ENCODE results near the gene NOC2L.

The NOC2L gene

DNA sequence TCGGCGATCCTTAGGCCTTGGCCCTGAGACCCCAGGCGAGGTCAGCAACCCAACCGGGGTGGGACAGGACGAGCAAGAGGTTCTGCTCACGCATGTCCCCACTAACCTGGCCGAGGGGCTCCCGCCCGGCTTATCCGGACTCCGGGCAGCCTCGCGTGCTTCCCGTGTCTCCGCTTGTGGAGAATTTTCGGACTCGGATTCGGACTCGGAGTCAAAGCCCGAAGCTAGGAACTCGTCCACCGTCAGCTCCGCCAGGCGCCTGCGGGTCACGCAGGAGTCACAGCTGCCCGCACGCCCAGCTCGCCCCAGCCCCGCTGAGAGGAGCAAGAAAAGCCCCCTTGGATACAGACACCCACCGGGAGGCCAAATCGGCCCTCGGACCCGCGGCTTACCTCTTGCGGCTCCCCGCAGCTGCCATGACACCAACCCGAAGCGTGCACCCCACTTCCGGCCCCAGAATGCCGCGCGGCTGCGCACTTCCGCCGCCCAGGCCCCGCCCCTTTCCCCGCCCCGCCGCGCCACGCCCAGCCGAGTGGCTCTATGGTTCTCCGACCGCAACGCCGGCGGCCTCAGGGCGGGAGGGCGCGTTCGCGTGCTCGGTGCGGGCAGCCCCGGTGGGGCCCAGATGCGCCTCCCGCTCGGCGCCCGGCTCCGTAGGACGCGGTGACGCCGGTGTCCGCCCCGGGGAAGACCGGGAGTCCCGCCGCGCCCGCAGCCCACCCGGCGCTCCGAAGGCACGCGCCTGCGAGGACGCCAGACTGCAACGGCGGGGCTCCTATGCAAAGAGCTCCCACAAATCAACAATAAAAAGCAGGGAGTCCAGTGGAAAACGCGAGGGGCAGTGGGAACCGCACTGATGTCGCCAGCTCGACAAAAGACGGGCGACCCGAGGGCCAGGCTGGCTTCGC is at the start of gene NOC2L:
NOC2L (minus strand) TSS at position 434 of the 908 bp plus-strand sequence; CDS start at position 418, 16 bp downstream.
- peak within 1 kb of the TSS; percentile 72 to 82 for H3K9ac ChIP-seq (ENCODE audit: low read length in 2 of 2)
- H3K27ac ChIP-seq (ENCODE audit: low read length) = no peak within 1 kb of the TSS
- peak within 1 kb of the TSS; percentile 77 to 99 for H3K4me3 ChIP-seq (ENCODE audit: low read length in 2 of 2)
- H3K4me1 ChIP-seq (ENCODE audit: control insufficient read depth, insufficient read depth, low read length) = peaks cover 32% of the 10 kb centered on the region
- no peaks in the 10 kb centered on the region for H3K27me3 ChIP-seq (ENCODE audit: control insufficient read depth in 1 of 2, insufficient read depth in 2 of 2, low read length in 2 of 2)
- peaks cover 22 to 23% of the 10 kb centered on the region in 2 donors for H3K36me3 ChIP-seq (ENCODE audit: control insufficient read depth in 2 of 2, insufficient read depth in 2 of 2, low read length in 2 of 2)
- H3K9me3 ChIP-seq (ENCODE audit: control insufficient read depth in 2 of 2, low read length in 2 of 2) = no peaks in the 10 kb centered on the region

DNA sequence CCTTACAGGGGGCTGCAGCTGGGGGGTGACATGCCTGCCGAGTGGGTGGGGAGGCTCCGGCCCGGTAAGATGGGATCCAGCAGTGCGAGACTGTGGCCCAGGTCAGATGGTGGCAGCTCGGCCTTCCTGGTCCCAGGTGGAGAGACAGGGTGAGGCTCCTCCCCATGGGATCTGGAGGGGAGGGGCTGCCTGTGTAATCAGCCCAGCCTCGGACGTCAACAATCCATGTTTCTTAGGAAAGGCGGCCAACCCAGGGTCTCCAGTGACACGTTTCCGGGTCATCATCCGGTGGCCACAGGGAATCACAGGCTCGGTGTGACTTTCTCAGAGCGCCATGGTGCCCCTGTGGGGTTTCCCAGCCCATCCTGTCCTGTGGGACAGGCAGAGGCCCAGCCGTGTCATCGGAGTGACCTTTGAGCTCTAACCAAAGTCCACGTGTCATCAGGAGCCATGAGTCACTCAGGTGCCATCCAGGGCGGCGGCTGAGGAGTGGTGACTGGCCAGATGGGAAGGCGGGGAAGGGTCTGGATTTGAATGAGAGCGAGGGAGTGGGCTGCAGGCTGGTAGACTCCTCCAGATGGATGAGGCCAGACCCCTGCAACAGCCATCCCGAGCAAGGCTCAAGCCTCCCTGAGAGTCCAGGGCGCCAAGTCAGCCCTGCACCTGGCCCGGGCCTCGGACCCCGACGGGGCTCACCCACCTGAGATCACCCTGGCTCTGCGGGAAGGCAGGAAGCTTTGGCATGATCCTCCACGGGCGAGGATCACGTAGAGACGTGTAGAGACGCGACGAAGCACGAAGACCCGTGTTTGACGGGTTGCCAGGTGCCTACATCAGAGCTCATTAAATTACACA is 47.5 kb upstream of the NOC2L start:
- H3K9ac ChIP-seq (ENCODE audit: low read length in 2 of 2) = no peak overlapping the region
- no peaks in the 10 kb centered on the region for H3K36me3 ChIP-seq (ENCODE audit: control insufficient read depth in 2 of 2, insufficient read depth in 2 of 2, low read length in 2 of 2)
- H3K4me3 ChIP-seq (ENCODE audit: low read length in 2 of 2) = no peak overlapping the region
- H3K27me3 ChIP-seq (ENCODE audit: control insufficient read depth in 1 of 2, insufficient read depth in 2 of 2, low read length in 2 of 2) = peaks cover 4 to 13% of the 10 kb centered on the region in 2 donors
- peaks cover 15% of the 10 kb centered on the region for H3K4me1 ChIP-seq (ENCODE audit: control insufficient read depth, insufficient read depth, low read length)
- H3K27ac ChIP-seq (ENCODE audit: low read length) = no peak overlapping the region
- no peaks in the 10 kb centered on the region for H3K9me3 ChIP-seq (ENCODE audit: control insufficient read depth in 2 of 2, low read length in 2 of 2)

DNA sequence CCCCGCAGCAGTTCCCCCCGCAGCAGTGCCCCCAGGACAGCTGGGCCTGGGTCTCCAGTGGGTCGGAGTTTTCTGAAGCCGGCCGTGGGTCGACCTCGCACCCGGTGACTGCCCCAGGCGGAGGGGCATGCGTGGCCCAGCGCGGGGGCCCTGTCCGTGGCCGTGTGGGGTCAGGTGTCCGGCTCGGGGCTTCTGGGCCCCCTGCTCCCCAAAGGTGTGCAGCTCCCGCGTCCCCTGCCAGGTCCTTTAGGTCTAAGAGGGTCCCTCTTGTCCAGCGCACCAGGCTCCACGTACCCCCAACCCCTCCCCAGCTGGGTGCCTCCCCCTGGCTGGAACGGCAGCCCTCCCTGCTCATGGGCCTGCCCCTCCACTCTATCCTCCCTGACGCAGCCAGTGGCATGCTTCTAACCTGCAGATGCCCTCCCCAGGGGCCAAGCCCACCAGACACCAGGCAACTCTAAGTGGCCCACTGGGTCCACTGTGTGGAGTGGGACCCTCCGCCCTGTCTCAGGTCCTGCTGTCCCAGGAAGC is 46.8 kb upstream of the NOC2L start:
- no peaks in the 10 kb centered on the region for H3K9me3 ChIP-seq (ENCODE audit: control insufficient read depth in 2 of 2, low read length in 2 of 2)
- H3K36me3 ChIP-seq (ENCODE audit: control insufficient read depth in 2 of 2, insufficient read depth in 2 of 2, low read length in 2 of 2) = no peaks in the 10 kb centered on the region
- peaks cover 21% of the 10 kb centered on the region for H3K4me1 ChIP-seq (ENCODE audit: control insufficient read depth, insufficient read depth, low read length)
- peaks cover 5 to 13% of the 10 kb centered on the region in 2 donors for H3K27me3 ChIP-seq (ENCODE audit: control insufficient read depth in 1 of 2, insufficient read depth in 2 of 2, low read length in 2 of 2)
- no peak overlapping the region for H3K9ac ChIP-seq (ENCODE audit: low read length in 2 of 2)
- no peak overlapping the region for H3K4me3 ChIP-seq (ENCODE audit: low read length in 2 of 2)
- no peak overlapping the region for H3K27ac ChIP-seq (ENCODE audit: low read length)

DNA sequence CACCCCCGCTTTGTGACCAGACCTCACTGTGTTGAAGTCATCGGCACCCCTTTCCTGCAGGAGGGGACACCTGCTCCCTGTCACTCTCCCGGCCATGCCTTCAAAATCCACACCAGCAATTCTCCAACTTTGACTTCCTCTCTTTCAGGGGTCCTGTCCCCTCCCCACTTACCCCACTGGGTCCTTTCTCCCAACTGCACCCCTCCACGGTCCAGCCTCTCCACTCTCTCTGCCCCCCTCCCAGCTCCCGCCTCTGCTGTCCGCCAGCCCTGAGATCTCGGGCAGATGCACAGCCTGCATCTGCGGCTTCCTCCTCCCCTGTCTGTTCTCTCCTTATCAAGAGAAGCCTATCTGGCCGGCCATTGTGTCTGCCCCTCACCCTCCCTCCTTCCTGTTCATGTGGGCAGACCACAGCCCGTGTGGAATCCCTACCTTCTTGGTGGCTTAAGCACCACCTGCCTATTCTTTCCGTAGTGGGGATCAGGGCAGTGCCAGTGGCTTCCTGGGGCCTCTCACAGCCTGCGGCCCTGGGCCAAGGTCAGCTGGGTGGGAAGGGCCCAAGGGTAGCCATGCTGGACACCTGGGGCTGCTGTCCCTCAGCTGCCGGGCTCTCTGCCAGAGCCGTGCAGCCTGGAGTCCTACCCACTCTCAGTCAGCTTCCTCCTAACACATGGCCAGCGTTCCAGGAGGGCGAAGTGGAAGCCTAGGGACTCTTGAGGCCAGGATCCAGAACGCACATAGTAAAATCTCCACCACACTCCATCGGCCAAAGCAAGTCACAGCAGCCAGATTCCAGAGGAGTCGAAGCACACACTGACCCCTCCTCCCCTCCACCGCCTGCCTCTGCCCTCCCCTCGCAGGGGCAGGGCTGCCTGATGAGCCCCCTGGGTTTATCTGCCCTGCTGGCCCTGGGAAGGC is 46.0 kb upstream of the NOC2L start:
- Histone ChIP-seq H3K27me3 (ENCODE audit: control insufficient read depth in 1 of 2, insufficient read depth in 2 of 2, low read length in 2 of 2) (peaks cover 6 to 13% of the 10 kb centered on the region in 2 donors), H3K4me3 (ENCODE audit: low read length in 2 of 2) (peak overlapping the region in 1 of 2 donors; percentile 11)

DNA sequence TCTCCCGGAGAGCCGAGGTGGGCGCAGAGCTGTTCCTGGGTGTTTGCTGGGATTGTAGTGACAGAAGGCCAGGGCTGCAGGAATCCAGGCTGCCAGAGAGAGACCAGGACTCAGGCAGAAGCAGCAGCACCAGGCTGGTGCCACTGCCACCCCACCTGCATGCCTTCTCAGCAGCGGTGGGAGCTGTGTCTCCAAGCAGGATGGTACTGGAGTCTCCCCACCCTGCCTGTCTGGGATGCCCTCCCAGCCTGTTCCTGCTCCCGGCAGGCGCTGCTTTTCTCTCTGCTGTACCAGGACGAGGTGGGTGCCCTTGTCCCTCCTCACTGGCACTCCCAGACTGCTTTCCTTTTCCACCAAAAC is 45.3 kb upstream of the NOC2L start:
- Histone ChIP-seq H3K27me3 (ENCODE audit: control insufficient read depth in 1 of 2, insufficient read depth in 2 of 2, low read length in 2 of 2) (peaks cover 6 to 13% of the 10 kb centered on the region in 2 donors), H3K4me3 (ENCODE audit: low read length in 2 of 2) (no peak overlapping the region), H3K27ac (ENCODE audit: low read length) (no peak overlapping the region), H3K9me3 (ENCODE audit: control insufficient read depth in 2 of 2, low read length in 2 of 2) (no peaks in the 10 kb centered on the region), H3K36me3 (ENCODE audit: control insufficient read depth in 2 of 2, insufficient read depth in 2 of 2, low read length in 2 of 2) (no peaks in the 10 kb centered on the region), H3K4me1 (ENCODE audit: control insufficient read depth, insufficient read depth, low read length) (peaks cover 25% of the 10 kb centered on the region), H3K9ac (ENCODE audit: low read length in 2 of 2) (no peak overlapping the region)

More for the DNA sequence above, 46.0 kb upstream of the NOC2L start:
- H3K36me3 ChIP-seq (ENCODE audit: control insufficient read depth in 2 of 2, insufficient read depth in 2 of 2, low read length in 2 of 2) = no peaks in the 10 kb centered on the region
- H3K9me3 ChIP-seq (ENCODE audit: control insufficient read depth in 2 of 2, low read length in 2 of 2) = no peaks in the 10 kb centered on the region
- peak overlapping the region; percentile 14 to 29 for H3K9ac ChIP-seq (ENCODE audit: low read length in 2 of 2)
- H3K27ac ChIP-seq (ENCODE audit: low read length) = no peak overlapping the region
- peaks cover 25% of the 10 kb centered on the region for H3K4me1 ChIP-seq (ENCODE audit: control insufficient read depth, insufficient read depth, low read length)

DNA sequence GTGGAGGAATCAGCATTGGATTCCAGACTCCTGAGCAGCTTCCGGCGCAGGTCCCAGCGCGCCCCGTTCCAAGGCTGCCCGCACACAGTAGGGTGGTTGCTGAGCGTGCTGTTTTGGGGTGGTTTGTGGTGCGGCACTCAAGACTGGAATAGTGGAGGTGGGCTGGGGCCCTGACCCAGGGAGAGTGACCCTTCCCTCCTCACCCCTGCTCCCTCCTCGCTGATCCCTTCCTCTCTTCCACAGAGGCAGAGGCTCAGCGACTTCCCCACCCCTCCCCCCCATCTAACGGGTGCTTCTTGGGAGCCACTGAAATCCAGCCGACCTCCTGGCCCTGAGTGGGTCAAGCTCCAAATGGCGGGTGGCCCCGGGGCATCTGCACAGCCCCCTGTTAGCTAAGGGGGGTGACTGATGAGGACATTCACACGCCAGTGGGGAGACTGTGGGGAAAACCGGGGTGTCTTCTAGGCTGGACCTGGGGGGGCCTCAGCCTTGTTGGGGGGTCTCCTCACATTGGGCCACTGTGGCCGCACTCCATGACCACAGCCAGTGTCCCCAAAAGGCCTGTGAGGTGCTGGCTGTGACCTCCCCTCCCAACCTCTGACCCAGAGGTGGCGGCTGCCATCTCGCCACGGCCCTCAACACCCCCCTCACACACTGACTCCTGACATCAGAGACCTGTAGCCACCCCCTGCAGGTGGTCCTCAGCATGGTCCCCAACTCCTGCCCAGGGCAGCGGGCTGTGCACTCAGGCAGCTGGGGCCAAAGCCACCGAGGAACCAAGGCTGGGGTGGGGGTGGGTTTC is 44.8 kb upstream of the NOC2L start:
- H3K4me1 ChIP-seq (ENCODE audit: control insufficient read depth, insufficient read depth, low read length) = peaks cover 29% of the 10 kb centered on the region

DNA sequence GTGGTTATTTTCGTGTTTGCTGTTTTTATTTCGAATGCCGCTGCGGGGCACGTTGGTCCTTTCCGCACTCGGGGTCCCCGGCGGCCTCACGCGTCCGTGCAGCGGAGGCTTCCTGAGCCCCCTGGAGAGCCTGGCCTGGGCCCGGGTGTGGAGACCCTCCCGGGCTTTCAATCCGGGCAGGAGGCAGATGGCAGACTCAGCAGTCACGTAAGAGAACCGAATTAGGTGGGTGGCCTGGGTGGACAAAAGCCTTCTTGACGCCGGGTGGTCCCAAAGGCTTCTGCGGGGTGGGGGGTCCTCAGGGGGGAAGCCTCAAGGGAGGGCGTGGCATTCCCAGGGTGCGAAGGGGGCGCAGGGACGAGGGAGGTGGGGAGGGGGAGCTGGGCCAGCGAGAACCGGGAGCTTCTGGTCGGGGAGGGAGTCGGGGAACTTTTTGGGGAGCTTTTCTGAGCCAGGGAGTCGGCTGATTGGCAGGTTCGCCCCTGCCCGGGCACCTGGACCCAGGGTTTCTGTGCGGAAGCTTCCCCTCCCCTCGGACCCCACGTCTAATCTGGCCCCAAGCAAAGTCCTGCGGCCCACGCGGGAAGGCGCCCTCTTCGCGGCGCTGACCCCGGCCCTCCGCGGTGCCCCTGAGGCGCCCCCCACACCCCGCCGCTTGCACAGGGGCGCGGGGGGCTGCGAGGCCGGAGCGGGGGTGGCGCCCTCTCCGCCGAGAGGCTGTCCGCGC is 42.2 kb upstream of the NOC2L start:
- peaks cover 2 to 7% of the 10 kb centered on the region in 2 donors for H3K27me3 ChIP-seq (ENCODE audit: control insufficient read depth in 1 of 2, insufficient read depth in 2 of 2, low read length in 2 of 2)
- no peaks in the 10 kb centered on the region for H3K9me3 ChIP-seq (ENCODE audit: control insufficient read depth in 2 of 2, low read length in 2 of 2)
- peak overlapping the region; percentile 79 to 88 for H3K9ac ChIP-seq (ENCODE audit: low read length in 2 of 2)
- H3K36me3 ChIP-seq (ENCODE audit: control insufficient read depth in 2 of 2, insufficient read depth in 2 of 2, low read length in 2 of 2) = no peaks in the 10 kb centered on the region
- H3K4me3 ChIP-seq (ENCODE audit: low read length in 2 of 2) = peak overlapping the region; percentile 62 to 78
- peak overlapping the region; percentile 97 for H3K27ac ChIP-seq (ENCODE audit: low read length)
- H3K4me1 ChIP-seq (ENCODE audit: control insufficient read depth, insufficient read depth, low read length) = peaks cover 42% of the 10 kb centered on the region

More for the DNA sequence above, 44.8 kb upstream of the NOC2L start:
- Histone ChIP-seq H3K9ac (ENCODE audit: low read length in 2 of 2) (no peak overlapping the region), H3K27me3 (ENCODE audit: control insufficient read depth in 1 of 2, insufficient read depth in 2 of 2, low read length in 2 of 2) (peaks cover 6 to 13% of the 10 kb centered on the region in 2 donors), H3K4me3 (ENCODE audit: low read length in 2 of 2) (no peak overlapping the region), H3K27ac (ENCODE audit: low read length) (no peak overlapping the region), H3K9me3 (ENCODE audit: control insufficient read depth in 2 of 2, low read length in 2 of 2) (no peaks in the 10 kb centered on the region), H3K36me3 (ENCODE audit: control insufficient read depth in 2 of 2, insufficient read depth in 2 of 2, low read length in 2 of 2) (no peaks in the 10 kb centered on the region)

DNA sequence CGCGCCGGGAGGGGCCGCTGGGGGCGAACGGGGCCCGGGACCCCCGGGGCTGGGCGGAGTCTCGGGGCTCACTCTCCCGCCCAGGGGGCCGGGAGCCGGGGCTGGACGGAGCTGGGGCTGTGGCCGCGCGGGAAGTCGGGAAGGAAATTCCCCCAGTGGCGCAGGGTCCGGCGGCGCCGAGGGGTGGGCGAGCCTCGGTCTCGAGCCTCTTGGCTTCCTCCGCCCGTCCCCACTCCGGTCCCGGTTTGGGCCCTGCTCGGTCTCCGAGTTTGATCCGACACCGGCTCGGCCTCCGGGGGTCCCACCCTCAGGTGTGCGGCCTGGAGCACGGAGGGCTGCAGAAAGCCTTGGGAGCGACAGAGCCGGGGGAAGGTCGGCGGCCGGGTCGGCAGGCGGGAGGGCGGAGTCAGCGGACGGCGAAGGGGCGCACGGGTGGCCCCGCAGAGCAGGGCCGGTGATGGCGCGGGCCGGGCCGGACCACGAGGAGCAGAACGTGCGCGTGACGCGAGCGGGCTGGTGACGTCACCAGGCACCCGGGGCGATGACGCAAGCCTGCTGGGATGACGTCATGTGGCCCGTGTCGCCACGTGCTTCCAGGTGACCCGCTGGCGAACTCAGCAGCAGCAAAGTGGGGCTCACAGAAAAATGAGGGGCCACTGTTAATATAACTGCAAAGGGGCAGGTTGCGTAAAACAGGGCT is 41.5 kb upstream of the NOC2L start:
- Histone ChIP-seq H3K36me3 (ENCODE audit: control insufficient read depth in 2 of 2, insufficient read depth in 2 of 2, low read length in 2 of 2) (no peaks in the 10 kb centered on the region), H3K9me3 (ENCODE audit: control insufficient read depth in 2 of 2, low read length in 2 of 2) (no peaks in the 10 kb centered on the region), H3K4me1 (ENCODE audit: control insufficient read depth, insufficient read depth, low read length) (peaks cover 39% of the 10 kb centered on the region), H3K27me3 (ENCODE audit: control insufficient read depth in 1 of 2, insufficient read depth in 2 of 2, low read length in 2 of 2) (peaks cover 2% of the 10 kb centered on the region in 2 donors), H3K9ac (ENCODE audit: low read length in 2 of 2) (peak overlapping the region; percentile 79 to 88), H3K27ac (ENCODE audit: low read length) (peak overlapping the region; percentile 97), H3K4me3 (ENCODE audit: low read length in 2 of 2) (peak overlapping the region; percentile 62 to 78)
